Stimulated activated CD8-positive, alpha-beta memory T cell treated with anti-CD3 and anti-CD28 coated beads, Interleukin-15, amount 100 ng/mL, for 48 hours (primary cell): Measurements from ENCODE around the gene NPAS2.

Experiments used
- DNase-seq, 2 donors: peaks; one replicate each; pipeline ENCODE4 v3.0.0-alpha.2; 2020; ENCODE audit warnings: low read depth in 2 of 2

The NPAS2 gene

GRCh38 chr2:100906679-100907078, 86.7 kb downstream of the NPAS2 start:
- no peak for DNase-seq

- DNase-seq: no peak
Observed at GRCh38 chr2:100907832-100908231, 87.9 kb downstream of the NPAS2 start.

DNA sequence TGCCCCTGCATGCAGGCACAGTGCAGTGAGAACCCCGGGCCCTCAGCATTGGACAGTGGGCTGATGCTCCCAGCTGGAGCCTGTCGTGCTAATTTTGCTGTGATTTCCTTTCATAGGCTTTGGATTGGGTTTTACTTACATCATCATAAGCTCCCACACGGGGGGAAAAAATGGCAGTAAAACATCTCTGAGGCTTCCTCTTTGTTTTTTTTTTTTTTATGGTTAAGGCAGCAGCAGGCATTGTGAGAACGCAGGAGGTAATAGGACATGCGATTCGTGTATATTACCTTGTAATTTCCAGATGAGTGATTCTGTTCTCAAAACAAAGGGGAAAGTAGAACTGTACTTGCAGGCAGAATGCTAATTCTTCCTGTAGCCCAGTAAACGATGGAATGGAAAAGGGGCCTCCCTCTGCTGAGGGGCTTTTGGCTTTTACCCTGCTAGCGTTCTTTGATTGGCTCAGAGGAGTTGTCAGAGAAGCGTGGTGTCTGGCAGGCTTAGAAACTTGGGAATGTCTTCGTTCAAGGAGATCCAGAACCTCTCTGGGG, 89.7 kb downstream of the NPAS2 start:
- no peak for DNase-seq

- no peak for DNase-seq
Observed at GRCh38 chr2:100910111-100910510, 90.2 kb downstream of the NPAS2 start.

GRCh38 chr2:100919316-100919715, 99.4 kb downstream of the NPAS2 start:
- no peak for DNase-seq

GRCh38 chr2:100921685-100922161, 101.8 kb downstream of the NPAS2 start:
- DNase-seq: no peak

GRCh38 chr2:100923461-100924060, 103.6 kb downstream of the NPAS2 start:
- no peak for DNase-seq

GRCh38 chr2:100924122-100924519, 104.2 kb downstream of the NPAS2 start:
- DNase-seq: no peak

DNA sequence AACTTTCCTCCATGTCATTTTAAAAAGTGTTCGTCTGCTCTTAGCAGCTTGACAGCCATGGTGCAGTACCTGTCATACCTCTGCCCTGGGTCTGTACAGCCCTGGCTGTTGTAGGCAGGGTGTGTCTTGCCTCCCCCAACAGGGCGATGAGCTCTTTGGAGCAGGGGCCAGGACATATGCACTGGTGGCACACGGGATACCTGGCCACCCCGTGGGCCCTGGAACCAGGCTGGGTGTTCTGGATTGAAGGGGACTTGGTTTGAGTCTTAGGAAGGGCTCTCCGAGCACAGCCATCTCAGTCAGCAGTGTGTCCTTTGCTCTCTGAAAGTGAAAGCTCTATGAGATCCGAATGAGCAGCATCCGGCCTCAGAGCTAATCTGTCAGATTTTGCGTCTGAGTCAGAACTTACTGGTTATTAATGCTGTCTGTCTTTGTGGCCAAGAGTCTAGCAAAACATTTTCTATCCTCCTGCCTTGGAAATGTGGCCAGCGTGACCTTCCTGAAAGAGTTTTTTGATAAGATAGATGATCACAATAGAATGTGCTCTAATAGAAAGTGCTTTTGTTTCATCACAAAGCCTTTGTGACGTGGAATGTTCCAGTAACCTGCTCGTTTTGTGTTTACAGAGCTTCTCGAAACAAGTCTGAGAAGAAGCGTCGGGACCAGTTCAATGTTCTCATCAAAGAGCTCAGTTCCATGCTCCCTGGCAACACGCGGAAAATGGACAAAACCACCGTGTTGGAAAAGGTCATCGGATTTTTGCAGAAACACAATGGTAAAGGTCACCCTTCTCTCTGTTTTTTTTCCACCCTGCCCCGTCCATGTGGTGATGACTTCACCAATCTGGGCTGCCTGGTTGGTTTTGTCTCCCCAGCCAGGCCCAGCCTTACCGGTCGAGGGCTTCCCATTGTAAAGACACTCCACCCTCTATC, 104.8 kb downstream of the NPAS2 start:
- DNase-seq: no peak

GRCh38 chr2:100928235-100928634, 108.3 kb downstream of the NPAS2 start:
- no peak for DNase-seq

GRCh38 chr2:100929147-100929546, 109.2 kb downstream of the NPAS2 start:
- DNase-seq: no peak

- DNase-seq: no peak
Observed at GRCh38 chr2:100934504-100935371, 114.8 kb downstream of the NPAS2 start.

- DNase-seq: no peak
Observed at GRCh38 chr2:100935372-100935752, 115.4 kb downstream of the NPAS2 start.

DNA sequence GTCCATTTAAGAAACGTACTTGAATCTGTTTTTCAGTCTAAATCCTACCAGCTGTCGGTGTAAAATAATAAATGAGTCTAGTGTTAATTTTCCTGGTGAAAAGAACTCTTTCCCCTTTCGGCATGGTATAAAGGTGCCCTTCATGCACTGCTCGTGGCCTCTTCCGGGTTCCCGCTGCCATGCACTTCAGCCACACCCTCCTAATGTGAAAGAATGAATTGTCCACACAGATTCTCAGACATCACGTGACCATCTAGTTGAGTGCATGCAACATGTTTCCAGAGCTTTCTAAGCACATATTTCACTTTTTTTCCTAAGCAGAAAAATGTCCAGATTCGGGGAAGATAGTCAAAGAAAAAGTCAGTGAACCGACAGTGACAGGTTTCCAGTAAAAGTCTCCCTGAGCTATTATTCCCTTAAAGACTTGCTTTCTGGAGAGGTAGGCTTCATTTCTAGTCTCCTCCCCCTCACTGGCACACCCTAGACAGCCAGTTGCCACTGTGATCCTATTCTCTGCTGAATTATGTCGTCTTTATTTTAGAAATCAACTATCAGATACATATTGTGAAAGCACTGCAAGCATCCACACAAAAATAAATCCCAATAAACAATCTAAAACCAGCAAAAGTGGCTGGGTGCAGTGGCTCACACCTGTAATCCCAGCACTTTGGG, 116.3 kb downstream of the NPAS2 start:
- DNase-seq: no peak

DNA sequence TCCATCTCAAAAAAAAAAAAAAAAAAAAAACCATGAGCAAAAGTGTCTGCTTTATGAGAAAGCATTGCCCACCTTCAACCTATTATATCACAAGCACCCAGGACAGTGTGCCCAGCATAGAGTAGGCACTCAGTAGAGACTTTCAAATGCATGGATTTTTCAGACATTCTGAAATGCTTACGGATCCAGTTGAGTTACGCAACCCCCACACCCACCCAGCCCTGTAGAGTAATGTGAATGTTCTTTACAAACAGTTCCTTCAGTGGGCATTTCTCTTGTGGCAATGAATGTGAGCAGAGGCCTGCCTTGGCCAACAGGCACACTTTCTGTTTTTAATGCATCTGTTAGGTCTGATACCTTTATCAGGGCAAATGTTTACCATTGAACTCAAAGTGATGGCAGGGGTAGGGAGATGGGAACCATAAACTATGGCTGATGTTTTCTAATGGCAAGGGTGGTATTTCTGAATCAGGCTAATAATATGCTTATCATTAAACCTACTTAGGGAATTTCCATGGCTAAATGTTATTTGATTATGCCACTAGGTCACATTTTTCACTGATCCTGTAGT, 117.1 kb downstream of the NPAS2 start:
- no peak for DNase-seq

GRCh38 chr2:100938031-100939026, 118.4 kb downstream of the NPAS2 start:
- DNase-seq: no peak

GRCh38 chr2:100939445-100939844, 119.5 kb downstream of the NPAS2 start:
- no peak for DNase-seq

- no peak for DNase-seq
Observed at GRCh38 chr2:100940240-100940639, 120.3 kb downstream of the NPAS2 start.

GRCh38 chr2:100940766-100941645, 121.1 kb downstream of the NPAS2 start:
- DNase-seq: no peak
